GM12891 (cell line): ENCODE data around the gene IL17B.

ENCODE experiments used
- POLR2A ChIP-seq: IDR thresholded peaks from 2 replicates; pipeline ENCODE4 v1.6.1; 2011; ENCODE audit warnings: low read depth, low read length, control low read depth
- POLR2AphosphoS5 ChIP-seq: IDR thresholded peaks from 2 replicates; pipeline ENCODE4 v1.6.1; 2011; ENCODE audit warnings: low read depth, low read length, control low read depth

DNA sequence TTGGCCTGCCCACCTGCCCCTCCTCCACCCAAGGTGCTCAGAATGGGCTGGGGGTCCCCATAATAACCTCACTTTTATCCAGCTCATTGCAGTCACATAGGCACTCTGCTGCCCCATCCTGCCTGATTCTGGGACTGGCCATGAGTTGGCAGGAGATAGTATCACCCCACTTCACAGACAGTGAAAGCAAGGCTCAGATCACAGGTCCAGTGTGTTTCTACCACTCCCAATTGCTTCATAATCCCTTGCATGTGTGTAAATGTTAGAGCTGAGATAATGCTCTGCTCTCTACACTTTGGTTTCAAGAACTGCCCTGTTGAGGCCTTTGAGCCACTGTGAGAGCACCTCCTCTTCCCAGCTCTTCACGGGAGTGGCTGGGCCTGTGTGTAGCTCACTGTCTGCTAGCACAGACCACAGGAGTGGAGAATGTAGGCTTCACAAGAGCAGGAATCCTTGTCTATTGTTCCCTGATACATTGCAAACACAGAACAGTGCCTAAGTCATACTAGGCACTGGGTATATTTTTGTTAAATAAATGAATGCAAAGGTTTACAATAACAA, 12.8 kb downstream of the IL17B start:
- TF ChIP-seq POLR2A (no peak), POLR2AphosphoS5 (no peak)
